ENCODE results near the gene METTL8. TPM values are rescaled to one million over a fixed set of nuclear protein-coding genes. Genes with fewer than 3 reads are reported as not detected.

Gene METTL8
- total RNA-seq, 1 donor from 2014 or later, result 21.7 TPM

DNA sequence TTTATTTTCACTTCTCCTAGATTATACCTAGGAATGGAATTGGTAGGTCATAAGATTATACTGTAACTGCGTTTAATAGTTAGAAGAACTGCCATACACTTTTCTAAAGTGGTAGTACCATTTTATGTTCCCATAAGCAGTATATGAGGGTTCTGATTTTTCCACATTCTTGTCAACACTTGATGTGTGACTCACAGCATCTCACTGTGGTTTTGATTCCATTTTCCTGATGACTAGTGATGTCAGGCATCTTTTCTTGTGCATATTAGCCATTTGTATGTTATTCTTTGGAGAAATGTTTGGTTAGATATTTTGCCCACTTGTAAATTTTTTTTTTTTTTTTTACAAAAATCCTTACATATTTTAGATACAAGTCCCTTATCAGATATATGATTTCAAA lies 2.5 kb upstream of the METTL8 start:
- H3K4me3 Mint-ChIP-seq (ENCODE audit: unreplicated experiment), result no peak overlapping the region
- DNase-seq (ENCODE audit: extremely low spot score, unreplicated experiment), result no peak
- H3K9me3 Mint-ChIP-seq (ENCODE audit: unreplicated experiment), result peaks cover 4% of the 10 kb centered on the region

DNA sequence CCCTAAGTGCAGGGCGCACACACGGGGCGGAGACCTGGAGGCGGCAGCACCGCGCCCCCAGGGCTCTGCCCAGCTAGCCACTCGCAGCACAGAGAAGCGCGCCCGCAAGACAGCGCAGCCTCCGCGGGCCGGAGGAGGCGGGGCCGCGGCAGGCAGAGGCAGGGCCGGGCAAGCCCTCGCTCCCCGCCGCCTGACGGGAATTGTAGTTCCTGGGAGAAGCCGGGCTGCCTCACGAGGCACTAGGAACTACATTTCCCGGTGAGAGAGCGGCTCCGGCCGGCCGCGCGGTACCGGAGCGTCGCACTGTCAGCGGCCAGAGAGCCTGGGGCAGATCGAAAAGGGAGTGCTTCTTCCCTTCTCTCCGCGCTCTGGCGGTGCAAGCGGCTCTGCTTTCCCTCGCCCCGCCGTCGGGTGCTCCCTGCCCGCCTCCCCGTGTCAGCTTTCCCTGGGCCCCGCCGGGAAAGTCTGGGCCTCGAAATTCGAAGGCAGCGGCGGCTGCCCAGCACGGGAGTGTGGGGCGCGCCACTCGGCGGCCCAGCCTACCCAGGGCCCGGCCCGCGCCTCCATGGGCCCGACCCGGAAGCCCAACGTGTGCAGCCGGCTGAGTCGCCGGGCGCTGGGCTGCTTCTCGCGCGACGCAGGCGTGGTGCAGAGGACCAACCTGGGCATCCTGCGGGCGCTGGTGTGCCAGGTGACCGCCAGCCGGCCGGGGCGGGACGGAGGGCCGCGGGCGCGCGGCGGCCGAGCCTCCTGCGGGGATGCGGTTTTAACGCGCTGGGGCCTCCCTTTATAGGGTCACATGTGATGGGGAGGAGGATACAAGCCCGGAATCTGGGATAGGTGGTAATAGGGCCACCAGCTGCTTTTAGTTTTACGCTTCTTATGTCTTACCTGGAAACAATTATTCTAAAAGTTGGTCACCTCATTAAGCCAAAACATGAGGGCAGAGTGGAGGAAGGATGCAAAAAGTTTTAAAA lies 511 bp upstream of the METTL8 start, which contains the start of gene DCAF17:
Gene DCAF17 (plus strand): TSS at position 214 of the 977 bp plus-strand sequence. CDS start 352 bp downstream, at position 566.
- peaks cover 30% of the 10 kb centered on the region for H3K4me1 Mint-ChIP-seq (ENCODE audit: unreplicated experiment)
- peaks cover 4% of the 10 kb centered on the region for H3K9me3 Mint-ChIP-seq (ENCODE audit: unreplicated experiment)
- peak within 1 kb of the TSS; percentile 92 for H3K27ac Mint-ChIP-seq (ENCODE audit: unreplicated experiment)
- H3K36me3 Mint-ChIP-seq (ENCODE audit: unreplicated experiment), result peaks cover 33% of the 10 kb centered on the region
- peak within 1 kb of the TSS; percentile 87 for H3K4me3 Mint-ChIP-seq (ENCODE audit: unreplicated experiment)
- DNase-seq (ENCODE audit: extremely low spot score, unreplicated experiment), result peak; percentile 98
- TF ChIP-seq, protein P1, sequence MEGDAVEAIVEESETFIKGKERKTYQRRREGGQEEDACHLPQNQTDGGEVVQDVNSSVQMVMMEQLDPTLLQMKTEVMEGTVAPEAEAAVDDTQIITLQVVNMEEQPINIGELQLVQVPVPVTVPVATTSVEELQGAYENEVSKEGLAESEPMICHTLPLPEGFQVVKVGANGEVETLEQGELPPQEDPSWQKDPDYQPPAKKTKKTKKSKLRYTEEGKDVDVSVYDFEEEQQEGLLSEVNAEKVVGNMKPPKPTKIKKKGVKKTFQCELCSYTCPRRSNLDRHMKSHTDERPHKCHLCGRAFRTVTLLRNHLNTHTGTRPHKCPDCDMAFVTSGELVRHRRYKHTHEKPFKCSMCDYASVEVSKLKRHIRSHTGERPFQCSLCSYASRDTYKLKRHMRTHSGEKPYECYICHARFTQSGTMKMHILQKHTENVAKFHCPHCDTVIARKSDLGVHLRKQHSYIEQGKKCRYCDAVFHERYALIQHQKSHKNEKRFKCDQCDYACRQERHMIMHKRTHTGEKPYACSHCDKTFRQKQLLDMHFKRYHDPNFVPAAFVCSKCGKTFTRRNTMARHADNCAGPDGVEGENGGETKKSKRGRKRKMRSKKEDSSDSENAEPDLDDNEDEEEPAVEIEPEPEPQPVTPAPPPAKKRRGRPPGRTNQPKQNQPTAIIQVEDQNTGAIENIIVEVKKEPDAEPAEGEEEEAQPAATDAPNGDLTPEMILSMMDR (IDR thresholded peaks at IDR 0.05), result no peak
- H3K27me3 Mint-ChIP-seq (ENCODE audit: unreplicated experiment), result no peaks in the 10 kb centered on the region

More for the DNA sequence above, 2.5 kb upstream of the METTL8 start:
- H3K27me3 Mint-ChIP-seq (ENCODE audit: unreplicated experiment), result no peaks in the 10 kb centered on the region
- H3K27ac Mint-ChIP-seq (ENCODE audit: unreplicated experiment), result no peak overlapping the region
- H3K4me1 Mint-ChIP-seq (ENCODE audit: unreplicated experiment), result peaks cover 26% of the 10 kb centered on the region
- TF ChIP-seq, protein P1 (IDR thresholded peaks at IDR 0.05), result no peak
- H3K36me3 Mint-ChIP-seq (ENCODE audit: unreplicated experiment), result peaks cover 43% of the 10 kb centered on the region

DNA sequence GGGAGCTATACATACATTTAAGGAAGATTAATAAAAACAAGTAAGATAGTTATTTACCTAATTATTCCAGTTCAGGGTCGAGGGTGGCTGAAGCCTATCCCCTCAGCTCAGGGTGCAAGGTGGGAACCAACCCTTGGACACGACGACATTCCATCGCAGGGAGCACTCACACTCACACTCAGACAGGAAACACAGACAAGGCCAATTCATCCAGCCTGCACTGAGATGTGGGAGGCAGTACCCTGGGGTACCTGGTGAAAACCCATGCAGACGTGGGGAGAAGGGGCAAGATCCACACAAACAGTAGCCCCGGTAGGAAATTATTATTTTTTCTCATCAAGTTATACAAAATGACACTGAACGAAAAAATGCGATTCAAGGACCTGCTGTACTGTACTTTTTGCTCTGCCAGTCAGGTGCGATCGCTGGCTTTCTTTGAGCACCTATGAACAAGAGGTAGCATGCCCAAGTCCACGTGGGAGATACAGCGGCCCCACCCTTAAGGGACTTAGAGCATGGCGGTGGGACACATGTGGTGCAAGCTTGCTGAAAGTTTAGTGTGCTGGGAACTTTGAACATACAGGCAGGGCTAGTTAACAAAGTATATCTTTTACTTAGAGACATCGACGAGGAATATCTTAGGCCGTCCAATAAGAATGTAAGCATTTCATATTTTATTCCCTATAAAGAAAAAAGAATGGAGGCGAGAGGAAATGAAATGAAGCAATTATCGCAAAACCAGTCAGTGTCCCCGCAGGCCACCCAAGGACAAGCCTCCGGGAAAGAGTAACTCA lies 624 bp downstream of the METTL8 start:
- TF ChIP-seq, protein P1 (IDR thresholded peaks at IDR 0.05), result no peak
- H3K27me3 Mint-ChIP-seq (ENCODE audit: unreplicated experiment), result no peaks in the 10 kb centered on the region
- peaks cover 4% of the 10 kb centered on the region for H3K9me3 Mint-ChIP-seq (ENCODE audit: unreplicated experiment)
- H3K36me3 Mint-ChIP-seq (ENCODE audit: unreplicated experiment), result peaks cover 22% of the 10 kb centered on the region
- peaks cover 30% of the 10 kb centered on the region for H3K4me1 Mint-ChIP-seq (ENCODE audit: unreplicated experiment)
- peak overlapping the region; percentile 87 for H3K4me3 Mint-ChIP-seq (ENCODE audit: unreplicated experiment)
- no peak for DNase-seq (ENCODE audit: extremely low spot score, unreplicated experiment)
- H3K27ac Mint-ChIP-seq (ENCODE audit: unreplicated experiment), result peak overlapping the region; percentile 92

DNA sequence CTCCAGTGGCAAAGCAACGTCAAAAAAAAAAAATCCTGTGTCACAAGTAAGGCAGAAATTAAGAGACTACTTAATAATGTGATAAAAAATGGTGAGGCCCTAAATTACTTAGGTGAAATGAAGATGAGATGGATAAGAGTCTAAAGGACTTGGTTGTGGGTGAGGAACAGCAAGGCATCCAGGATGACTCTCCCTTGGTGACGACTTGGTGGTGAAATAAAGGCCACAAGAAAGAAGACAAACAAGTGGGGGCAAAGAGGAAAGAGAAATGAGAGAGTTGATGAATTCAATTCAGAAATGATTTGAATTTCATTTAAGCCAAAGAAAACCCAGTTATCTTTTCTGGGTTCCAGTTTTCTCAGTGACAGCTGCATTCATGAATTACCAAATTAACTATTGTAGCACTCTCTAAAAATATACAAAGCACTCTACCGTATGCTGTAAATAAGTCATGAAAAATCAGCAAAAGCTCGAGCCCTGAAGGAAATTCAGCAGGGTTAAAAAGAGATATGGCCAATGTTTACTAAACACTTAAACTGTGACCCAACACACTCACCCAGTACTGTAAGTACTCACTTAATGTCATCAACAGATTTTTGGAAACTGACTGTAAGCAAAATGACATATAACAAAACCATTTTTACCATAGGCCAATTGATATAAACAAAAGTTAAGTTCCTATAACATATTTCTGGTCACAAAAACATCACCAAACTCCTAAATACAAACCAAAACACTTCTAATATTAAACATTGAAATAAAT lies 1.4 kb downstream of the METTL8 start:
- no peak for DNase-seq (ENCODE audit: extremely low spot score, unreplicated experiment)
- Mint-ChIP-seq H3K4me3 (ENCODE audit: unreplicated experiment) (peak overlapping the region; percentile 87), H3K9me3 (ENCODE audit: unreplicated experiment) (peaks cover 2% of the 10 kb centered on the region), H3K4me1 (ENCODE audit: unreplicated experiment) (peaks cover 30% of the 10 kb centered on the region), H3K36me3 (ENCODE audit: unreplicated experiment) (peaks cover 15% of the 10 kb centered on the region), H3K27ac (ENCODE audit: unreplicated experiment) (peak overlapping the region; percentile 4), H3K27me3 (ENCODE audit: unreplicated experiment) (no peaks in the 10 kb centered on the region)
- TF ChIP-seq, protein P1 (IDR thresholded peaks at IDR 0.05), result no peak
